Measurements from ENCODE around the gene CFAP20DC.
"Not testable (repeated sequence)": the region's sequence is repeated elsewhere in the genome, so short reads cannot be mapped to it uniquely, and the experiment has no call there.

Gene CFAP20DC

GRCh38 chr3:58724336-58724735, 325.5 kb downstream of the CFAP20DC start:
- H3K4me3 ChIP-seq (ENCODE audit: low read depth, low read length), result no peak overlapping the region
- TF ChIP-seq, protein P1, sequence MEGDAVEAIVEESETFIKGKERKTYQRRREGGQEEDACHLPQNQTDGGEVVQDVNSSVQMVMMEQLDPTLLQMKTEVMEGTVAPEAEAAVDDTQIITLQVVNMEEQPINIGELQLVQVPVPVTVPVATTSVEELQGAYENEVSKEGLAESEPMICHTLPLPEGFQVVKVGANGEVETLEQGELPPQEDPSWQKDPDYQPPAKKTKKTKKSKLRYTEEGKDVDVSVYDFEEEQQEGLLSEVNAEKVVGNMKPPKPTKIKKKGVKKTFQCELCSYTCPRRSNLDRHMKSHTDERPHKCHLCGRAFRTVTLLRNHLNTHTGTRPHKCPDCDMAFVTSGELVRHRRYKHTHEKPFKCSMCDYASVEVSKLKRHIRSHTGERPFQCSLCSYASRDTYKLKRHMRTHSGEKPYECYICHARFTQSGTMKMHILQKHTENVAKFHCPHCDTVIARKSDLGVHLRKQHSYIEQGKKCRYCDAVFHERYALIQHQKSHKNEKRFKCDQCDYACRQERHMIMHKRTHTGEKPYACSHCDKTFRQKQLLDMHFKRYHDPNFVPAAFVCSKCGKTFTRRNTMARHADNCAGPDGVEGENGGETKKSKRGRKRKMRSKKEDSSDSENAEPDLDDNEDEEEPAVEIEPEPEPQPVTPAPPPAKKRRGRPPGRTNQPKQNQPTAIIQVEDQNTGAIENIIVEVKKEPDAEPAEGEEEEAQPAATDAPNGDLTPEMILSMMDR (IDR thresholded peaks at IDR 0.05; ENCODE audit: borderline replicate concordance, insufficient read depth, low read depth, low read length), result no peak

DNA sequence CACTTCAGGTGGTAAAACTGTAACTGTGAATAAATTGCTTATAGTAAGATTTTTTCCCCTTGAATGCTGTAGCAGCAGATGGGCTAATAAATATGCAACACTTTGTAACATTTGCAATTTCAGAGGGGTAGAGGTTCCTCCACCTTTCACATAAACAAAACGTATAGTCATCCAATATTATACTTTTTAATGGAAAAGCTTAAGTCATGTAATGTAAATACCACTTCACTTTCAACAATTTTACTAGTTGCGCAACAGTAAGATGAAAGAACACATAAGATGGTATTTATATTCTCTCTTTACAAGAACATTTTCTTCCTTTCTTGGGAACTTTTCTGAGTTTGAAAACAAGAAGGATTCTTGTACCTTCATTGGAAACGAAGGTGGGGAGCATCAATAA, 326.7 kb downstream of the CFAP20DC start:
- no peak overlapping the region for H3K4me3 ChIP-seq (ENCODE audit: low read depth, low read length)
- TF ChIP-seq, protein P1 (IDR thresholded peaks at IDR 0.05; ENCODE audit: borderline replicate concordance, insufficient read depth, low read depth, low read length), result no peak

DNA sequence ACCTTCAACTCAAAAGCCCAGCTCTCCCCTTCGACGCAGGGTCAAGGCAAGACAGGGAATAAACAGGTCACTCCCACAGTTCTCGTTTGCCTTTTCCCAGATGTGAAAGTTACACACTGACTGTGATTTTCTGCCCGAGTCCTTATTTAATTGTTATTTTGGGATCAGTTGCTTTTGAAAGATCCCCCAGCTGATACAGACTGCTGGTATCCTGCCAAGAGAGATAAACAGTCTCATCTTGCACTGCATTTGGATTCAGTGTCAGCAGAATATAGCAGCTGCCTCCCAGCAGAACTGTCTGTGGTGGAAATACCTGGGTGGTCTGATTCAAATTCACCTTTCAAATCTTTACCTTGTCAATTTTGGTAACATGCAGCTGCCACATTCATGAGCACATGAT, 327.3 kb downstream of the CFAP20DC start:
- H3K4me3 ChIP-seq (ENCODE audit: low read depth, low read length), result no peak overlapping the region
- TF ChIP-seq, protein P1 (IDR thresholded peaks at IDR 0.05; ENCODE audit: borderline replicate concordance, insufficient read depth, low read depth, low read length), result no peak

- H3K4me3 ChIP-seq (ENCODE audit: low read depth, low read length), result no peak overlapping the region
- TF ChIP-seq, protein P1 (IDR thresholded peaks at IDR 0.05; ENCODE audit: borderline replicate concordance, insufficient read depth, low read depth, low read length), result no peak
These were observed 329.3 kb downstream of the CFAP20DC start for GRCh38 chr3:58720526-58720925.

DNA sequence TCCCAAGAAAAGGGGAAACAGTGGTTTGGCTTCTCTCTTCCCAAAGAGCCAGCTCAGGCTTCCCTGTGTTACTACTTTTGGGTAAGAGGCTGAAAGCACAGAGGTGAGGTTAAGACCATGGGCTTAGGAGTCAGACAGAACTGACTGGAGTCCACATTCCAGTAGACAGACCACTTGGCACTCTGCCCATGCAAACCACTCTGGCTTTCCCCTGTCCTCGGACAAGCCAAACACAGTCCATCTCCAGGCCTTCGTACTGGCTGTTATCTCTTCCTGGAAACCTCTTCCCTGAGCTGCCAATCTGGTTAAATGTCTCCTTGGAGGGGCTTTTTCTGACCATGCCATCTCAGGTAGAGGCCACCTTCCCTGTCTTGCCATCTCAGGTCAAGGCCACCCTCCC, 330.1 kb downstream of the CFAP20DC start:
- TF ChIP-seq, protein P1 (IDR thresholded peaks at IDR 0.05; ENCODE audit: borderline replicate concordance, insufficient read depth, low read depth, low read length), result no peak

DNA sequence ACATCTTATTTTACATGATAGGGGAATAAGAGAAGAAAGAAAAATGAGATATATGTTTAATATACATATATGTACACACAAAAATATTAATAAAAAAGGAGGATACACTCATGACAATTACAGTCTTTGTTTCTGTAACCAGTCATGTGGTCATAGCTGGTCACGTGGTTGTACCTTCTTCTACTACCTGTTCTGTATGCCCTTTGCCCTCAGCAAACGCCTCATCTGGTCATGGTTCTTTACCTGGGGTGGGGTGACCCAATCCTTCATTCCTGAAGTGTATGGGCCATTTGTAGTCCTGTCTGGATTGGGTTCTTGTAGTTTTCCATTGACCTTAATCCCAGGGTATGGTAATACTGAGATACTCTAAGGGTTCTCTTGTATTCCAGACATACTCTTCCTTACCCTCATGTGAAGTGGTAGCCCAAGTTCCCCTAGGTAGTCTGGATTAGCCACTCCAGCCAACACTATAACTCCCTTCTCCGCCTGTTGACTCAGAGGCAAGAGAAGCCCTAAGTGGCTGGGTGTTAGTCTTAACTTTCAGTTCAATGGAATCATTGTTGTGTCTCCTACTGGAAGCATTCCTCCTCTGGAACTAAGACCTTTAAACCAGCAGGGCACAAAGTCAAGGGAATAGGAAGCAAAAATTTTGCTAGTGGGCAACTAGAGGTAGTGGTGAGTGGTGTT, 336.0 kb downstream of the CFAP20DC start:
- no peak overlapping the region for H3K4me3 ChIP-seq (ENCODE audit: low read depth, low read length)
- TF ChIP-seq, protein P1 (IDR thresholded peaks at IDR 0.05; ENCODE audit: borderline replicate concordance, insufficient read depth, low read depth, low read length), result no peak

More for the DNA sequence above, 330.1 kb downstream of the CFAP20DC start:
- no peak overlapping the region for H3K4me3 ChIP-seq (ENCODE audit: low read depth, low read length)

DNA sequence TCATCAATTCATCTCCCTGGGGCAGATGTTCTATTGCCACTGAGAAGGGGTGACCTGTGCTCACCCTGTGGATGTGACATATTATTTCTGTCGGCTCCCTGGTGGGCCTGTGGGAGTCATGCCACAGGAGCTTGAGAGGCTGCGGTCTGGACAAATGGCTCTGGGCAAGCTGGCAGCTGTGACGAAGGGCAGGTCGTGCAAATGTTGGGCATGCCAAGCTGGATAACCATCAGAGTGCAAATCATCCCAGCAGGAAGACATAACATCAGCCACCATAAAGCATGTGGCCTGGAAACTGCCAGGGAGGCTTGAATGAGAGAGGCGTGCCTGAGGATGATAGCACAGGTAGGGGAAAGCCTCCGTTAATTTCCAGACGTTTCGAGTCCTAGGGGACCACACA, 338.0 kb downstream of the CFAP20DC start:
- H3K4me3 ChIP-seq (ENCODE audit: low read depth, low read length), result no peak overlapping the region
- TF ChIP-seq, protein P1 (IDR thresholded peaks at IDR 0.05; ENCODE audit: borderline replicate concordance, insufficient read depth, low read depth, low read length), result no peak

DNA sequence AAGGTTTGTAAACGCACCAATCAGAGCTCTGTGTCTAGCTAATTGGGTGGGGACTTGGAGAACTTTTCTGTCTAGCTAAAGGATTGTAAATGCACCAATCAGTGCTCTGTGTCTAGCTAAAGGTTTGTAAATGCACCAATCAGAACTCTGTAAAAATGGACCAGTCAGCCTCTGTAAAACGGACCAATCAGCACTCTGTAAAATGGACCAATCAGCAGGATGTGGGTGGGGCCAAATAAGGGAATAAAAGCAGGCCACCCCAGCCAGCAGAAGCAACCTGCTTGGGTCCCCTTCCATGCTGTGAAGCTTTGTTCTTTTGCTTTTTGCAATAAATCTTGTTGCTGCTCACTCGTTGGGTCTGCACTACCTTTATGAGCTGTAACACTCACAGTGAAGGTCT, 340.8 kb downstream of the CFAP20DC start:
- not testable (repeated sequence) for H3K4me3 ChIP-seq (ENCODE audit: low read depth, low read length)
